ENCODE data around the gene TUBGCP3. TPM values are rescaled to one million over a fixed set of nuclear protein-coding genes. Genes with fewer than 3 reads are reported as not detected.

Gene TUBGCP3
- total and polyA plus RNA-seq, 12 donors = 12.2 to 34.0 (median 21.5) TPM

DNA sequence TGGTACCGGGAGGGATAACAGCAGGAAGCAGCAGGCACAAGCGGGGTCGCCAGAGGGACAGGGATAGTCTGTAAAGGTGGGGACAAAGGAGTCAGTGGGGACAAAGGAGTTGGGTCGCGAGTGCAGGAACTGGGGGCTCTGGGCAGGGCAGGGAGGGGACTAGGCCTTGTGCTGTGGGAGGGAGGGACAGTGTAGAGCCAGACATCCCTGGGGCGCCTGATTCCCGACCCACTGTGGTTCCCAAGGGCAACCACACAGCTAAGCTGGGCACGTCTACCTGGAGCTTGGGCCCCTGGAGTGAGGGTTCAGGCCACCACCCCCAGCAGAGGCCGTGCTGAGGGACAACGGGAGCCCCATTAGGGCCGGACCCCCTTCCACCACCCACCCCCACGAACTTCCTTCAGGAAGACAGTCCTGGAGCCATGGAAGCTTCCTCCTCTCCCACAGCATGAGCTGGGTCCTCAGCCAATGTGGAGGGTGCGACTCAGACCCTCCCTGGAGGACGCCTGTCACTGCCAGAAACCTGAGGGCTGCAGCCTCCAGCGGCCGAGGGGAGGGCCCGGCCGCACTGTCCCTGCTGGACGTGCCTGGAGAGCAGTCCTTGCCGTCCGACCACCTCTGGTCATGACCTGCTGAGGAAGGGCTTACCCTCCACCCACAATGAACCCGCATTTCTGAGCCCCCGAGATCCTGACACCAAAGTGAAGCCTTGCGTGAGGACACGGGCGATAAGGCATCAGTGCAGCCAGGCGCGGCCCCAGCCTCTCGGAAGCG is 133.9 kb downstream of the TUBGCP3 start:
- intact Hi-C loops (cut with DNase I) = no loop called here
- 74 to 85% (median 77%) methylated on average over 17 to 30 of the region's 30 CpGs for WGBS, 4 donors
- Histone ChIP-seq H3K9me3 (replicated peaks in 1 of 3) (no peaks in the 10 kb centered on the region), H3K36me3 (replicated peaks in 1 of 2) (no peaks in the 10 kb centered on the region), H3K27me3 (no peaks in the 10 kb centered on the region), H3K4me1 (replicated peaks in 1 of 2) (no peaks in the 10 kb centered on the region), H3K27ac (no peak overlapping the region), H3K4me3 (no peak overlapping the region)
- TF ChIP-seq, protein P1, sequence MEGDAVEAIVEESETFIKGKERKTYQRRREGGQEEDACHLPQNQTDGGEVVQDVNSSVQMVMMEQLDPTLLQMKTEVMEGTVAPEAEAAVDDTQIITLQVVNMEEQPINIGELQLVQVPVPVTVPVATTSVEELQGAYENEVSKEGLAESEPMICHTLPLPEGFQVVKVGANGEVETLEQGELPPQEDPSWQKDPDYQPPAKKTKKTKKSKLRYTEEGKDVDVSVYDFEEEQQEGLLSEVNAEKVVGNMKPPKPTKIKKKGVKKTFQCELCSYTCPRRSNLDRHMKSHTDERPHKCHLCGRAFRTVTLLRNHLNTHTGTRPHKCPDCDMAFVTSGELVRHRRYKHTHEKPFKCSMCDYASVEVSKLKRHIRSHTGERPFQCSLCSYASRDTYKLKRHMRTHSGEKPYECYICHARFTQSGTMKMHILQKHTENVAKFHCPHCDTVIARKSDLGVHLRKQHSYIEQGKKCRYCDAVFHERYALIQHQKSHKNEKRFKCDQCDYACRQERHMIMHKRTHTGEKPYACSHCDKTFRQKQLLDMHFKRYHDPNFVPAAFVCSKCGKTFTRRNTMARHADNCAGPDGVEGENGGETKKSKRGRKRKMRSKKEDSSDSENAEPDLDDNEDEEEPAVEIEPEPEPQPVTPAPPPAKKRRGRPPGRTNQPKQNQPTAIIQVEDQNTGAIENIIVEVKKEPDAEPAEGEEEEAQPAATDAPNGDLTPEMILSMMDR (IDR thresholded peaks at IDR 0.05) = no peak
- no peak for TF ChIP-seq POLR2A (IDR thresholded peaks at IDR 0.05)
- peak in 1 of 7 donors; percentile 27 for DNase-seq

DNA sequence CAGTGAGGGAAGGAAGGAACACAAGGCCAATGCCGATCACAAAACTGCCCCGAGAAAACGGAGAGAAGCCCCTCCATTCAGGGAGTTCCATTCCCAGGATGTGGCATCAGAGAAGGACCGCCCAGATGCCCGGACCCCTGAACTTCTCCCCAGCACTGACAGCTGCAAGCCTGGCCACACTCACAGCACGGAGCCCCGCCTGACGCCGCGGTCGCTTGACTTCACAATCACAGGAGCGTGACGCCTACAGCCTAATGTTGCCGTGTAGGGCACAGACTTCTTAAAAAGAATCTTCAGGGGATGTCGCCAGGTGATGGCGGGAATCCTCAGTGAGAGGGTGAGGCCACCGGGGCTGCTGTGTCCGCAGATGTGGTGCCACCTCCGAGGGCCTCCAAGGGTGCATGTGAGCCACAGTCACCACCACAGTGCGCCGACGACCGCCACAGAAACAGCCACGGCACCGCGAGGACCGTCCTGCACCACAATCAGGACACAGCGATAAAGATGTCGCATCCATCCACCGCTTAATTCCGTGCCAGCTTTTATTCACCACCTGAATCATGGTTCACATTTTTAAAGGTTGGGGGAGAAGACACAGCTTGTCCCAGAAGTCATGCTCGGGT is 134.6 kb downstream of the TUBGCP3 start:
- peak in 1 of 7 donors; percentile 31 for DNase-seq

DNA sequence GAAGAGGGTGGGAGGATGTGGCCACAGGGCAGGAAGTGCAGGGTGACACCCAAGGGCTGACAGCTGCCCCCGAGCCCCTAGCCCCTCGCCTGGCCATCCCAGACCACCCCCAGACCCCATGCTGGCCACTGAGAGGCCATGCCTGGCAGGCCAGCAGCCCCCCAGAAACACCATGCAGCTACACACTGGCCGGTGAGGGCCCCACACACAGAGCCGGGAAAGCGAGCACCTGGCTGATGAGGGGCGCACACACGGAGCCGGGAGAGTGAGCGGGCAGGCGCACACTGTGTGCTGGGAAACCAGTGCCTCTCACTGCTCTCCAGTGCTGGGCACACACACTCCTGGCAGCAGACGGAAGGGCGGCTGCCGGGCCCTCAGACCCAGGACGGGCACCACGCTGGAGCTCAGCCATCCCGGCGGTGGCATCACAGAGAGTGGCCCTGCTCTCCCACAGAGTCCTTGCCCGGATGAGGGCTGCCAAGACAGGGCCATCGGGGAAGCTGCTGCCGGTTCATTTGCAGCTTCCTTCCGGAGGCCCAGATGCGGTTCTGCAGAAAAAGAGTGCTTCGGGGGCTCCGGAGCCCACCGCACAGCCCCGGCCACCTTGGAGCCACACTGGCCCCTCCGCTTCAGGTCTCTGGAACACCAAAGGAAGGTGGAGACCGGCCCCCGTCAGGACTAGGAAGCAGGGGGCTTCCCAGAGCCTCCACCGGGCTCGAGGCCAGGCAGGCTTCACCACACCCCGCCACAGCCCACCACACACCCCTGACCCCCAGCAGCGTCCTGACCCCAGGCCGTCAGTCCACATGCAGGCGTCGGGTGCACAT is 135.4 kb downstream of the TUBGCP3 start:
- no peaks in the 10 kb centered on the region for H3K36me3 ChIP-seq (replicated peaks in 1 of 2)
- H3K4me1 ChIP-seq (replicated peaks in 1 of 2) = no peaks in the 10 kb centered on the region
- 72 to 84% (median 81%) methylated on average over 9 to 36 of the region's 36 CpGs for WGBS, 4 donors
- DNase-seq = peak in 1 of 7 donors; percentile 18
- H3K27ac ChIP-seq = no peak overlapping the region
- intact Hi-C loops (cut with DNase I) = no loop called here
- no peaks in the 10 kb centered on the region for H3K27me3 ChIP-seq
- H3K4me3 ChIP-seq = no peak overlapping the region
- no peak for TF ChIP-seq POLR2A (IDR thresholded peaks at IDR 0.05)
- TF ChIP-seq, protein P1 (IDR thresholded peaks at IDR 0.05) = no peak
- H3K9me3 ChIP-seq (replicated peaks in 1 of 3) = no peaks in the 10 kb centered on the region

More for the DNA sequence above, 134.6 kb downstream of the TUBGCP3 start:
- H3K4me3 ChIP-seq = no peak overlapping the region
- TF ChIP-seq POLR2A (IDR thresholded peaks at IDR 0.05) = no peak
- TF ChIP-seq, protein P1 (IDR thresholded peaks at IDR 0.05) = no peak
- H3K9me3 ChIP-seq (replicated peaks in 1 of 3) = no peaks in the 10 kb centered on the region
- 78 to 87% (median 84%) methylated on average over 16 to 32 of the region's 32 CpGs for WGBS, 4 donors
- intact Hi-C loops (cut with DNase I) = no loop called here
- H3K4me1 ChIP-seq (replicated peaks in 1 of 2) = no peaks in the 10 kb centered on the region
- H3K36me3 ChIP-seq (replicated peaks in 1 of 2) = no peaks in the 10 kb centered on the region
- H3K27me3 ChIP-seq = no peaks in the 10 kb centered on the region
- no peak overlapping the region for H3K27ac ChIP-seq
